Ishikawa (cell line): Measurements from ENCODE around the gene WDTC1.

Experiments
- NFIC ChIP-seq: IDR thresholded peaks from 2 replicates; pipeline ENCODE4 v1.6.1; 2012
- RAD21 ChIP-seq: IDR thresholded peaks from 2 replicates; pipeline ENCODE4 v1.6.1; 2012; ENCODE audit warnings: low read depth
- REST ChIP-seq: IDR thresholded peaks from 2 replicates; pipeline ENCODE4 v1.6.1; 2012; ENCODE audit warnings: low read depth, mild to moderate bottlenecking
- YY1 ChIP-seq: IDR thresholded peaks from 2 replicates; pipeline ENCODE4 v1.6.1; 2012; ENCODE audit warnings: low read depth

GRCh38 chr1:27343639-27344025 lies 109.2 kb downstream of the WDTC1 start:
- TF ChIP-seq YY1 (no peak), NFIC (no peak), REST (no peak), RAD21 (no peak)
